ENCODE measurements around the gene GNAI2.

Gene GNAI2

GRCh38 chr3:50235716-50236483, at the start of gene GNAI2:
Gene GNAI2, plus strand, starts transcription at chr3:50236204. Its CDS starts 132 bp downstream, at chr3:50236336.
- H3K27me3 ChIP-seq (ENCODE audit: control insufficient read depth in 5 of 5, insufficient read depth in 4 of 5, low read length in 5 of 5) = no peaks in the 10 kb centered on the region
- H3K9me3 ChIP-seq (ENCODE audit: control insufficient read depth in 5 of 5, low read length in 5 of 5) = no peaks in the 10 kb centered on the region
- peaks cover 0 to 16% (median 7%) of the 10 kb centered on the region in 5 donors for H3K36me3 ChIP-seq (ENCODE audit: control insufficient read depth in 5 of 5, insufficient read depth in 5 of 5, low read length in 5 of 5)
- H3K4me1 ChIP-seq (ENCODE audit: control insufficient read depth in 5 of 5, insufficient read depth in 5 of 5, low read length in 5 of 5) = peaks cover 5 to 65% (median 57%) of the 10 kb centered on the region in 5 donors
- peak within 1 kb of the TSS; percentile 89 to 98 (median 92) for H3K9ac ChIP-seq (ENCODE audit: low read length in 5 of 5)
- peak within 1 kb of the TSS; percentile 86 to 99 (median 95) for H3K4me3 ChIP-seq (ENCODE audit: low read depth in 1 of 5, low read length in 5 of 5)
- peak within 1 kb of the TSS; percentile 85 for H3K27ac ChIP-seq (ENCODE audit: low read depth, low read length)

DNA sequence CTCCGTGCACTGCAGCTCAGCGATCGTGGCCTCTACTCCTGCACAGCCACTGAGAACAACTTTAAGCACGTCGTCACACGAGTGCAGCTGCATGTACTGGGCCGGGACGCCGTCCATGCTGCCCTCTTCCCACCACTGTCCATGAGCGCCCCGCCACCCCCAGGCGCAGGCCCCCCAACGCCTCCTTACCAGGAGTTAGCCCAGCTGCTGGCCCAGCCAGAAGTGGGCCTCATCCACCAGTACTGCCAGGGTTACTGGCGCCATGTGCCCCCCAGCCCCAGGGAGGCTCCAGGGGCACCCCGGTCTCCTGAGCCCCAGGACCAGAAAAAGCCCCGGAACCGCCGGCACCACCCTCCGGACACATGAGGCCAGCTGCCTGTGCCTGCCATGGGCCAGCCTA, 48.3 kb upstream of the GNAI2 start:
- Histone ChIP-seq H3K9ac (ENCODE audit: low read length in 5 of 5) (no peak overlapping the region), H3K27ac (ENCODE audit: low read depth, low read length) (no peak overlapping the region)

GRCh38 chr3:50189274-50189673, 46.7 kb upstream of the GNAI2 start:
- Histone ChIP-seq H3K9me3 (ENCODE audit: control insufficient read depth in 5 of 5, low read length in 5 of 5) (no peaks in the 10 kb centered on the region), H3K27me3 (ENCODE audit: control insufficient read depth in 5 of 5, insufficient read depth in 4 of 5, low read length in 5 of 5) (peaks cover 4 to 25% (median 23%) of the 10 kb centered on the region in 5 donors), H3K4me3 (ENCODE audit: low read depth in 1 of 5, low read length in 5 of 5) (no peak overlapping the region), H3K36me3 (ENCODE audit: control insufficient read depth in 5 of 5, insufficient read depth in 5 of 5, low read length in 5 of 5) (peaks cover 0 to 28% (median 18%) of the 10 kb centered on the region in 5 donors), H3K9ac (ENCODE audit: low read length in 5 of 5) (no peak overlapping the region), H3K4me1 (ENCODE audit: control insufficient read depth in 5 of 5, insufficient read depth in 5 of 5, low read length in 5 of 5) (peaks cover 0 to 13% (median 2%) of the 10 kb centered on the region in 5 donors), H3K27ac (ENCODE audit: low read depth, low read length) (no peak overlapping the region)

More for the DNA sequence above, 48.3 kb upstream of the GNAI2 start:
- Histone ChIP-seq H3K4me3 (ENCODE audit: low read depth in 1 of 5, low read length in 5 of 5) (no peak overlapping the region), H3K36me3 (ENCODE audit: control insufficient read depth in 5 of 5, insufficient read depth in 5 of 5, low read length in 5 of 5) (peaks cover 0 to 44% (median 28%) of the 10 kb centered on the region in 5 donors), H3K4me1 (ENCODE audit: control insufficient read depth in 5 of 5, insufficient read depth in 5 of 5, low read length in 5 of 5) (peaks cover 0 to 2% (median 0%) of the 10 kb centered on the region in 5 donors), H3K27me3 (ENCODE audit: control insufficient read depth in 5 of 5, insufficient read depth in 4 of 5, low read length in 5 of 5) (peaks cover 0 to 10% (median 8%) of the 10 kb centered on the region in 5 donors), H3K9me3 (ENCODE audit: control insufficient read depth in 5 of 5, low read length in 5 of 5) (no peaks in the 10 kb centered on the region)

- Histone ChIP-seq H3K9ac (ENCODE audit: low read length in 5 of 5) (no peak overlapping the region), H3K4me3 (ENCODE audit: low read depth in 1 of 5, low read length in 5 of 5) (no peak overlapping the region), H3K27me3 (ENCODE audit: control insufficient read depth in 5 of 5, insufficient read depth in 4 of 5, low read length in 5 of 5) (peaks cover 9 to 31% (median 26%) of the 10 kb centered on the region in 5 donors), H3K36me3 (ENCODE audit: control insufficient read depth in 5 of 5, insufficient read depth in 5 of 5, low read length in 5 of 5) (peaks cover 0 to 21% (median 13%) of the 10 kb centered on the region in 5 donors), H3K27ac (ENCODE audit: low read depth, low read length) (no peak overlapping the region), H3K9me3 (ENCODE audit: control insufficient read depth in 5 of 5, low read length in 5 of 5) (no peaks in the 10 kb centered on the region), H3K4me1 (ENCODE audit: control insufficient read depth in 5 of 5, insufficient read depth in 5 of 5, low read length in 5 of 5) (peaks cover 0 to 18% (median 7%) of the 10 kb centered on the region in 5 donors)
Observed at GRCh38 chr3:50189989-50190388, 46.0 kb upstream of the GNAI2 start.

- H3K27ac ChIP-seq (ENCODE audit: low read depth, low read length) = no peak within 1 kb of the TSS
- peaks cover 0 to 11% (median 6%) of the 10 kb centered on the region in 5 donors for H3K36me3 ChIP-seq (ENCODE audit: control insufficient read depth in 5 of 5, insufficient read depth in 5 of 5, low read length in 5 of 5)
- H3K9ac ChIP-seq (ENCODE audit: low read length in 5 of 5) = no peak within 1 kb of the TSS
- peaks cover 0 to 18% (median 7%) of the 10 kb centered on the region in 5 donors for H3K4me1 ChIP-seq (ENCODE audit: control insufficient read depth in 5 of 5, insufficient read depth in 5 of 5, low read length in 5 of 5)
- peaks cover 9 to 40% (median 31%) of the 10 kb centered on the region in 5 donors for H3K27me3 ChIP-seq (ENCODE audit: control insufficient read depth in 5 of 5, insufficient read depth in 4 of 5, low read length in 5 of 5)
- no peak within 1 kb of the TSS for H3K4me3 ChIP-seq (ENCODE audit: low read depth in 1 of 5, low read length in 5 of 5)
- H3K9me3 ChIP-seq (ENCODE audit: control insufficient read depth in 5 of 5, low read length in 5 of 5) = no peaks in the 10 kb centered on the region
Observed at GRCh38 chr3:50190936-50191660, 44.9 kb upstream of the GNAI2 start, which contains the start of gene GNAT1. Gene GNAT1, plus strand, starts transcription at chr3:50191610. Its CDS starts 116 bp downstream, at chr3:50191726.

DNA sequence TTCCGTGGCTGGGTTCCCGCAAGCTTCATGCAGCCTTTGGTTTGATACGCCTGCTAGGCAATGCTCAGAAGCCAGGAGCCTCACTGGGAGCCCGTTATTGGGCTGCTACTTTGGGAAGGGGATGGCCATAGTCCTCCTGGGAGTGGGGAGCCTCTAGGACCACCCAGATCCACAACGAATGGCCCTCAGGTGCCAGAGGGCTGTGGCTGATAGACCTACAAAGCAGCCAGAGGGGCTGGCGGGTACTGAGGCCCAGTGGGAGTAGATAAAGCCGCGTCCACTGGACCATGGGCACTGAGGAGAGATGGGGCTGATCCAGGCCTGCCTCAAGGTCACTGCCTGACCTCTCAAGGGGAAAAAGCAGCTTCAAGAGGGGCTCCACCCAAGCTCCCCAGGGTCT, 43.9 kb upstream of the GNAI2 start:
- peaks cover 9 to 42% (median 31%) of the 10 kb centered on the region in 5 donors for H3K27me3 ChIP-seq (ENCODE audit: control insufficient read depth in 5 of 5, insufficient read depth in 4 of 5, low read length in 5 of 5)
- no peaks in the 10 kb centered on the region for H3K9me3 ChIP-seq (ENCODE audit: control insufficient read depth in 5 of 5, low read length in 5 of 5)
- no peak overlapping the region for H3K27ac ChIP-seq (ENCODE audit: low read depth, low read length)
- H3K36me3 ChIP-seq (ENCODE audit: control insufficient read depth in 5 of 5, insufficient read depth in 5 of 5, low read length in 5 of 5) = peaks cover 0 to 5% (median 3%) of the 10 kb centered on the region in 5 donors
- H3K4me3 ChIP-seq (ENCODE audit: low read depth in 1 of 5, low read length in 5 of 5) = no peak overlapping the region
- peaks cover 0 to 18% (median 7%) of the 10 kb centered on the region in 5 donors for H3K4me1 ChIP-seq (ENCODE audit: control insufficient read depth in 5 of 5, insufficient read depth in 5 of 5, low read length in 5 of 5)
- no peak overlapping the region for H3K9ac ChIP-seq (ENCODE audit: low read length in 5 of 5)

DNA sequence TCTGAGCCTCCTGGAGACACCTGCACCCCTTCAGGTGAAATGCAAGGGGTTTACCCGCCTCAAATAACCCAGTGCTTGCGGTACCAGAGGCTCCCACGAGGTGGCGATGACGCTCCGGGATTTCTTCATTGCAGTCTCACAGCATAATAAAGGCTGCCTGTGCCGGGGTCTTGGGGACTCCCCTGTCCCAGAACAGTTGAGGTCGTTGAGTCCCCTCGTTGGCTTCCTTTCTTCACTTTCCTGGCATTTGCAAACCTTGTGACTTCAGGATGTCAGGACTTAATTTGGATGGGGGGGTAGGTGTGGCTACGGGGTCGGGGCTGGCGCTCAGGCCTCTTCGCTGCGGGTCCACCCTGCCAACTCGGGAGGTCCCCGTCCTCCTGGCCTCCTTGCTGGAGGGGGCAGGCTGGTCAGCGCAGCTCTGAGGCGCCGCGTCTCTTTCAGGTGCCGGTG, 43.3 kb upstream of the GNAI2 start:
- Histone ChIP-seq H3K4me1 (ENCODE audit: control insufficient read depth in 5 of 5, insufficient read depth in 5 of 5, low read length in 5 of 5) (peaks cover 0 to 18% (median 7%) of the 10 kb centered on the region in 5 donors), H3K4me3 (ENCODE audit: low read depth in 1 of 5, low read length in 5 of 5) (no peak overlapping the region)

GRCh38 chr3:50193286-50193685, 42.7 kb upstream of the GNAI2 start:
- Histone ChIP-seq H3K27ac (ENCODE audit: low read depth, low read length) (no peak overlapping the region), H3K4me1 (ENCODE audit: control insufficient read depth in 5 of 5, insufficient read depth in 5 of 5, low read length in 5 of 5) (peaks cover 0 to 18% (median 7%) of the 10 kb centered on the region in 5 donors), H3K27me3 (ENCODE audit: control insufficient read depth in 5 of 5, insufficient read depth in 4 of 5, low read length in 5 of 5) (peaks cover 9 to 42% (median 31%) of the 10 kb centered on the region in 5 donors), H3K9ac (ENCODE audit: low read length in 5 of 5) (no peak overlapping the region), H3K4me3 (ENCODE audit: low read depth in 1 of 5, low read length in 5 of 5) (no peak overlapping the region), H3K9me3 (ENCODE audit: control insufficient read depth in 5 of 5, low read length in 5 of 5) (no peaks in the 10 kb centered on the region), H3K36me3 (ENCODE audit: control insufficient read depth in 5 of 5, insufficient read depth in 5 of 5, low read length in 5 of 5) (peaks cover 0 to 3% (median 1%) of the 10 kb centered on the region in 5 donors)

More for the DNA sequence above, 43.3 kb upstream of the GNAI2 start:
- no peaks in the 10 kb centered on the region for H3K9me3 ChIP-seq (ENCODE audit: control insufficient read depth in 5 of 5, low read length in 5 of 5)
- peaks cover 9 to 42% (median 31%) of the 10 kb centered on the region in 5 donors for H3K27me3 ChIP-seq (ENCODE audit: control insufficient read depth in 5 of 5, insufficient read depth in 4 of 5, low read length in 5 of 5)
- H3K27ac ChIP-seq (ENCODE audit: low read depth, low read length) = no peak overlapping the region
- peaks cover 0 to 3% (median 3%) of the 10 kb centered on the region in 5 donors for H3K36me3 ChIP-seq (ENCODE audit: control insufficient read depth in 5 of 5, insufficient read depth in 5 of 5, low read length in 5 of 5)
- H3K9ac ChIP-seq (ENCODE audit: low read length in 5 of 5) = no peak overlapping the region

GRCh38 chr3:50193746-50194127, 42.3 kb upstream of the GNAI2 start:
- Histone ChIP-seq H3K4me3 (ENCODE audit: low read depth in 1 of 5, low read length in 5 of 5) (no peak overlapping the region), H3K4me1 (ENCODE audit: control insufficient read depth in 5 of 5, insufficient read depth in 5 of 5, low read length in 5 of 5) (peaks cover 0 to 18% (median 7%) of the 10 kb centered on the region in 5 donors), H3K36me3 (ENCODE audit: control insufficient read depth in 5 of 5, insufficient read depth in 5 of 5, low read length in 5 of 5) (no peaks in the 10 kb centered on the region), H3K9me3 (ENCODE audit: control insufficient read depth in 5 of 5, low read length in 5 of 5) (no peaks in the 10 kb centered on the region), H3K27ac (ENCODE audit: low read depth, low read length) (no peak overlapping the region), H3K27me3 (ENCODE audit: control insufficient read depth in 5 of 5, insufficient read depth in 4 of 5, low read length in 5 of 5) (peaks cover 9 to 42% (median 31%) of the 10 kb centered on the region in 5 donors), H3K9ac (ENCODE audit: low read length in 5 of 5) (no peak overlapping the region)

Measured in subcutaneous abdominal adipose tissue (tissue), 5 donors.